Esophagus (tissue), 2 donors: ENCODE results near the gene ZNF570. TPM values are rescaled to one million over a fixed set of nuclear protein-coding genes. Genes with fewer than 3 reads are reported as not detected.

ENCODE experiments used
- H3K27ac ChIP-seq, 2 donors: one replicate each; pipeline ENCODE4 v1.5.1; 2013; ENCODE audit warnings: low read depth in 2 of 2, mild to moderate bottlenecking in 2 of 2, inconsistent platforms in 1 of 2, low read length in 1 of 2, moderate library complexity in 1 of 2
- H3K27me3 ChIP-seq, 2 donors: one replicate each; pipeline ENCODE4 v1.6.1; 2013; ENCODE audit warnings: low read length in 2 of 2, control low read depth in 1 of 2, mild to moderate bottlenecking in 1 of 2; ENCODE audit not compliant: insufficient read depth in 2 of 2, control insufficient read depth in 1 of 2
- H3K36me3 ChIP-seq, 2 donors: one replicate each; pipeline ENCODE4 v1.6.1; 2013; ENCODE audit warnings: low read length in 1 of 2; ENCODE audit not compliant: control insufficient read depth in 2 of 2, insufficient read depth in 2 of 2
- H3K4me1 ChIP-seq, 2 donors: one replicate each; pipeline ENCODE4 v1.6.1; 2013; ENCODE audit warnings: low read length in 1 of 2; ENCODE audit not compliant: control insufficient read depth in 2 of 2, insufficient read depth in 2 of 2
- H3K4me3 ChIP-seq, 2 donors: one replicate each; pipeline ENCODE4 v1.5.1; 2013; ENCODE audit warnings: low read length in 2 of 2, mild to moderate bottlenecking in 2 of 2, low read depth in 1 of 2, moderate library complexity in 1 of 2
- H3K9me3 ChIP-seq, 2 donors: one replicate each; pipeline ENCODE4 v1.6.1; 2013; ENCODE audit warnings: mild to moderate bottlenecking in 2 of 2, low read depth in 1 of 2, low read length in 1 of 2, moderate library complexity in 1 of 2; ENCODE audit not compliant: control insufficient read depth in 2 of 2, insufficient read depth in 1 of 2
- WGBS, 2 donors: extraction: QIAGEN DNeasy Blood & Tissue Kit; methylation state at CpG; one replicate each; pipeline ENCODE4 v1.1.7; 2013; 5-methylcytosine and 5-hydroxymethylcytosine counted together
- polyA plus RNA-seq, 2 donors: library from polyadenylated mRNA; stranded (reverse); fragments of 200-250 nt; gene quantifications; one replicate each; pipeline ENCODE4 v1.2.3, GENCODE V29; 2013
- donor health status: healthy with polysubstance abuse.
- donor health status: Bipolar disorder and iron deficiency.

ZNF570 gene
- polyA plus RNA-seq = under 1 TPM; 0.69 to 0.71 TPM

GRCh38 chr19:37468961-37469777 lies at the start of gene ZNF570:
Gene ZNF570 (plus strand): TSS chr19:37469356. CDS start chr19:37470355, 999 bp downstream.
- no peaks in the 10 kb centered on the region for H3K27me3 ChIP-seq
- peaks cover 0 to 7% of the 10 kb centered on the region in 2 donors for H3K4me1 ChIP-seq
- no peaks in the 10 kb centered on the region for H3K9me3 ChIP-seq
- H3K4me3 ChIP-seq = peak within 1 kb of the TSS; percentile 77 to 86
- peak within 1 kb of the TSS; percentile 67 to 97 for H3K27ac ChIP-seq
- 0 to 1% methylated on average over 63 of the region's 63 CpGs for WGBS, 2 donors
- no peaks in the 10 kb centered on the region for H3K36me3 ChIP-seq

DNA sequence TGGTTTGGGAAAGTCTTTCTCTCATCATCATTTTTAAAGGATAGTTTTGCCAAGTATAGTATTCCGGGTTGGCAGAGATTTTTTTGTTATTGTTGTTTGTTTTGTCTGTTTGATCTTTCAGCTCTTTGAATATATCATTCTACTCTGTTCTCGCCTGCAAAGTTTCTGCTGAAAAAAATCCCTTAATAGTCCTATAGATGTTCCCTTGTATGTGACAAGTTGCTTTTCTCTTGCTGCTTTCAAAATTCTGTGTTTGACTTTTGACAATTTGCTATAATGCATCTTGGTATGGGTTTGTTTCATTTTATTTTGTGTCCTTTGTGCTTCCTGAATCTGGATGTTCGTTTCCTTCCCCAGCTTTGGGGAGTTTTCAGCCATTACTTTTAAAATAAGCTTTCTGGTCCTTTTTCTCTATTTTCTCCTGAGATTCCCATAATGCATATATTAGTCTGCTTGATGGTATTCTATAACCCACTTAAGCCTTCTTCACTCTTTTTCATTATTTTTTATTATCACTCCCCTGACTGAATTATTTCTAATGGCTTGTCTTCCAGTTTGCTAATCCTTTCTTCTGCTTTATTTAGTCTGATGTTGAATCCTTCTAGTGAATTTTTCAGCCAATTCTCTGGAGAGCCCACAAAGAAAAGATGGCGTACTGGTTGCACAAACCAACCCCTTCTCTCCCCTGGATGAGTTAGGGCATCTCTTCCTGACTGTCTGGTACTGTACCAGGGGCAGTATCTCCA lies 16.5 kb upstream of the ZNF570 start:
- no peaks in the 10 kb centered on the region for H3K4me1 ChIP-seq
- H3K27me3 ChIP-seq = no peaks in the 10 kb centered on the region
- H3K36me3 ChIP-seq = peaks cover 6 to 7% of the 10 kb centered on the region in 2 donors
- no peak overlapping the region for H3K4me3 ChIP-seq
- H3K9me3 ChIP-seq = peaks cover 8 to 14% of the 10 kb centered on the region in 2 donors
- H3K27ac ChIP-seq = no peak overlapping the region
- WGBS, 2 donors = 96% methylated on average over 4 of the region's 4 CpGs

DNA sequence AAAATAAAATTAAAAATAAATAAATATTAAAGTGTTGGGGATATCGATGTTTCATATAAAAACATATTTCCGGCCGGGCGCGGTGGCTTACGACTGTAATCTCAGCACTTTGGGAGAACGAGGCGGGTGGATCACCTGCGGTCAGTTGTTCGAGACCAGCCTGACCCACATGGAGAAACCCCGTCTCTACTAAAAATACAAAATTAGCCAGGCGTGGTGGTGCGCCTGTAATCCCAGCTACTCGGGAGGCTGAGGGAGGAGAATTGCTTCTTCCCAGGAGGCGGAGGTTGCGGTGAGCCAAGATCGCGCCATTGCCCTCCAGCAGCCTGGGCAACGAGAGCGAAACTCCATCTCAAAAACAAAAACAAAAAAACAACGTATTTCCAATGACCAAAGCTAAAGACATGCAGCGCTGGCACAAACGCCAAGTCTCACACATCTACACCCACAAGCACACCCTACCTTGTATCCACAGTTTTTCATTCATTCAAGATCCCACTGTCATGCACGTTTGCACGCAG lies 2.8 kb upstream of the ZNF570 start:
- Histone ChIP-seq H3K27me3 (no peaks in the 10 kb centered on the region), H3K9me3 (peaks cover 0 to 2% of the 10 kb centered on the region in 2 donors), H3K4me3 (peak overlapping the region; percentile 63 to 86), H3K4me1 (peaks cover 0 to 7% of the 10 kb centered on the region in 2 donors), H3K36me3 (no peaks in the 10 kb centered on the region), H3K27ac (peak overlapping the region; percentile 91 to 97)
- WGBS, 2 donors = 32 to 40% methylated on average over 25 of the region's 25 CpGs

DNA sequence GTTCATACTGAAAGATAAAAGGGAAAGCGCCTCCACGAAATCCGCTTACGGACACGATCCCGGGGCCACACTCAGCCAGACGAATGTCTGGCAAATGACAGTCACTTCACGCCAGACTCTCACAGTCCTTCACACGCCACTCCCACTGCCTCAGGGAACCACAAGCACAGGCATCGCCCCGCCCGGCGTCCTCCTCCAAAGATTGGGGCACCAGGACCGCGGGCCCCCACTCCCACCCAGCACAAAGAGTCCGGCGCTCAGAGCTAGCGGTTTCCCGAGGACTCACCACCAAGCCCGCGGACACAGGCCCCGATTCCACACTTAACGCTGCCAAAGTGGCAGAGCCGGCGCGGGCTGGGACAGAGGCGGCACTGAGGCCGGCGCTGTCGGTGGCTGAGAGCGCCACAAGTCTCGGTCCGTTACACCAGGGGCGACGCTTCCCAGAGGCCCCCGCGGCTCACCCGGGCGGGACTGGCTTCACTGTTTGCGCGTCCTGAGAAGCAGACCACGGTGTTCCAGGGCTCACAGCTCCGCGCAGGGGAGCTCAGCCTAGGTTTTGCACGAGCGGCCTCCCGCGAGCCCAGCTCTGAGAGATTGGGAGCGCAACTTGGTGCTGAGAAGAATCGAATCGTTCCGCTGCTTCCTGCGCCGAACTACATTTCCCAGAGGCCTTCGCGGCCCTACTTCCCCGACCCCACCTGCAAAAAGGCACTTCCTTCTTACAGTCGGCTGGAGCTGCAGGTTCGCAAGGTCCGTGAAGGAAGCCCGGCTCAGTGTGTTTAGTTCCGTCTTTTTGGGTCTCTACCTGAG lies 2.2 kb upstream of the ZNF570 start, which contains the start of gene ZNF569:
Gene ZNF569 (minus strand): TSS at position 647 of the 810 bp plus-strand sequence. CDS start 22,523 bp downstream, outside the sequence.
- 0 to 1% methylated on average over 62 of the region's 62 CpGs for WGBS, 2 donors
- H3K27ac ChIP-seq = peak within 1 kb of the TSS; percentile 91 to 97
- H3K36me3 ChIP-seq = no peaks in the 10 kb centered on the region
- H3K4me3 ChIP-seq = peak within 1 kb of the TSS; percentile 77 to 86
- no peaks in the 10 kb centered on the region for H3K27me3 ChIP-seq
- peaks cover 0 to 7% of the 10 kb centered on the region in 2 donors for H3K4me1 ChIP-seq
- peaks cover 0 to under 1% of the 10 kb centered on the region in 2 donors for H3K9me3 ChIP-seq

DNA sequence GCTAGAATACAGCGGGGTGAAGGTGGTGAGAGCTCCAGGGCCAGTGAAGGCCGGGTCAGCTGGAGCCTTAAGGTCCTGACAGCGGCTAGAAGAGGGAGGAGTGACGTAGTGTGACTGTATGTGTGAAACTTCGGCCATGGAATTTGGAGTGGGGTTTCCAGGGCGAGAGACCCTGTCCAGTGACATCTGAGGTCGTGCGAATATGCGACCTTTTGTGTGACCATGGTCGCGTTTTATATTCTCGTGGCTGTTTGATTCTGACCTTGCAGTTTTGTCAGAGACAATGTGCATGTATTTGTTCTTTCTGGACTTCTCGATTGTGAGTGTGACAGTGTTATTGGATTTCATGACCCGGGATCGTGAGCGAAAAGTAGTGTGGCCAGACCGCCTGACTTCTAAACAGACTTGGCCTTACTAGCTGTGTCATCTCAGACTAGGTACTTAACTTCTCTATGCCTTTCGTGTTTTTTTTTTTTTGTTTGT lies 1.5 kb upstream of the ZNF570 start:
- H3K27me3 ChIP-seq = no peaks in the 10 kb centered on the region
- WGBS, 2 donors = 42 to 44% methylated on average over 18 of the region's 18 CpGs
- H3K4me3 ChIP-seq = peak overlapping the region; percentile 63 to 86
- no peaks in the 10 kb centered on the region for H3K9me3 ChIP-seq
- peaks cover 0 to 7% of the 10 kb centered on the region in 2 donors for H3K4me1 ChIP-seq
- H3K27ac ChIP-seq = peak overlapping the region; percentile 91 to 97
- H3K36me3 ChIP-seq = no peaks in the 10 kb centered on the region

DNA sequence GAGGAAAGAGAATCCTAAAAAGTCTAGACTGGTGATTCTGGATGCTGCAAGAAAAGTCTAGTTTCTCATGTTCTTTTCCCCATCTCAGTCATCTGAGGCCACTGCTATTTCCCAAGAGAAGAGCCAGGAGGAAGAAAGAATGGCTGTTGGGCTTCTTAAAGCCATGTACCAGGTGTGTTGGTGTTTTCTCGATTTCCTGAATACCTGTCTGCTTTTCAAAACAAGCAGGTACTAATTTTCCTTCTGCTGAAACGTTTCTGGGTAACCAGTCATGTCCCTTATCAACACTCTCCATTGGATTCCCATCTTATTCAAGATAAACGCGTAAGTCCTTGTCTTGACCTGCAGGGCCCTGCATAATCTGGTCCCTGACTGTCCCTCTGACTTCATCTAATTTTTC lies 1.1 kb downstream of the ZNF570 start:
- Histone ChIP-seq H3K36me3 (no peaks in the 10 kb centered on the region), H3K27me3 (no peaks in the 10 kb centered on the region), H3K9me3 (peaks cover 0 to 3% of the 10 kb centered on the region in 2 donors), H3K27ac (no peak overlapping the region), H3K4me1 (peaks cover 0 to 7% of the 10 kb centered on the region in 2 donors), H3K4me3 (peak overlapping the region in 1 of 2 donors; percentile 77)
- 71 to 78% methylated on average over 4 of the region's 4 CpGs for WGBS, 2 donors

DNA sequence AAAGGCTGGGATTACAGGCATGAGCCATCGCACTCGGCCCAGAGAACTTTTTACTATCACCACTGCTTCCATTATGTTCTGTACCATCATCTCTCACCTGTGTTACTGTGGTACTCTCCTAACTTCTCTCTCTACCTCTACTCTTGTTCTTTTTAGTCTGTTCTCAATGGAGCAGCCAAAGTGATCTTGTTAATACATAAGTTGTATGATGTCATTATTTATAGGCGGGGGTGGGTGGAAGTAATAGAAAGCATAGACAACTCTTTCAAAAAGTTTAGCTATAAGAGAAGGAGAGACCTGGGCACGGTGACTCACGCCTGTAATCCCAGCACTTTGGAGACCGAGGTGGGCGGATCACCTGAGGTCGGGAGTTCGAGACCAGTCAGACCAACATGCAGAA lies 3.0 kb downstream of the ZNF570 start:
- Histone ChIP-seq H3K27ac (no peak overlapping the region), H3K4me3 (no peak overlapping the region), H3K36me3 (peaks cover 3 to 8% of the 10 kb centered on the region in 2 donors), H3K4me1 (peaks cover 0 to 2% of the 10 kb centered on the region in 2 donors), H3K27me3 (no peaks in the 10 kb centered on the region), H3K9me3 (peaks cover 0 to 8% of the 10 kb centered on the region in 2 donors)
- 97 to 98% methylated on average over 9 of the region's 9 CpGs for WGBS, 2 donors

GRCh38 chr19:37484406-37485168 lies 15.4 kb downstream of the ZNF570 start:
- no peak overlapping the region for H3K27ac ChIP-seq
- no peaks in the 10 kb centered on the region for H3K4me1 ChIP-seq
- no peaks in the 10 kb centered on the region for H3K27me3 ChIP-seq
- peaks cover 8% of the 10 kb centered on the region in 2 donors for H3K36me3 ChIP-seq
- peaks cover 6 to 24% of the 10 kb centered on the region in 2 donors for H3K9me3 ChIP-seq
- WGBS, 2 donors = 96 to 98% methylated on average over 8 of the region's 8 CpGs
- no peak overlapping the region for H3K4me3 ChIP-seq
